SK-N-DZ (cell line): Measurements from ENCODE around the gene LBHD2. TPM values are rescaled to one million over a fixed set of nuclear protein-coding genes. Genes with fewer than 3 reads are reported as not detected.
"Not testable (repeated sequence)": the region's sequence is repeated elsewhere in the genome, so short reads cannot be mapped to it uniquely, and the experiment has no call there.

Experiments used
- DNase-seq: peaks from one replicate; pipeline ENCODE4 v3.0.0-alpha.2; 2015; ENCODE audit warnings: low spot score
- polyA plus RNA-seq, 2 experiments: library from polyadenylated mRNA; depleted of rRNA; stranded (reverse); fragments of >200 nt; gene quantifications; 2 replicates each; pipeline ENCODE4 v1.2.3, GENCODE V29; 2014

Gene LBHD2
- polyA plus RNA-seq (2014; cell fraction: cytosol; rRNA removed) = not detected in 2 replicates
- polyA plus RNA-seq (2014; cell fraction: nucleus; rRNA removed) = not detected in 2 replicates

DNA sequence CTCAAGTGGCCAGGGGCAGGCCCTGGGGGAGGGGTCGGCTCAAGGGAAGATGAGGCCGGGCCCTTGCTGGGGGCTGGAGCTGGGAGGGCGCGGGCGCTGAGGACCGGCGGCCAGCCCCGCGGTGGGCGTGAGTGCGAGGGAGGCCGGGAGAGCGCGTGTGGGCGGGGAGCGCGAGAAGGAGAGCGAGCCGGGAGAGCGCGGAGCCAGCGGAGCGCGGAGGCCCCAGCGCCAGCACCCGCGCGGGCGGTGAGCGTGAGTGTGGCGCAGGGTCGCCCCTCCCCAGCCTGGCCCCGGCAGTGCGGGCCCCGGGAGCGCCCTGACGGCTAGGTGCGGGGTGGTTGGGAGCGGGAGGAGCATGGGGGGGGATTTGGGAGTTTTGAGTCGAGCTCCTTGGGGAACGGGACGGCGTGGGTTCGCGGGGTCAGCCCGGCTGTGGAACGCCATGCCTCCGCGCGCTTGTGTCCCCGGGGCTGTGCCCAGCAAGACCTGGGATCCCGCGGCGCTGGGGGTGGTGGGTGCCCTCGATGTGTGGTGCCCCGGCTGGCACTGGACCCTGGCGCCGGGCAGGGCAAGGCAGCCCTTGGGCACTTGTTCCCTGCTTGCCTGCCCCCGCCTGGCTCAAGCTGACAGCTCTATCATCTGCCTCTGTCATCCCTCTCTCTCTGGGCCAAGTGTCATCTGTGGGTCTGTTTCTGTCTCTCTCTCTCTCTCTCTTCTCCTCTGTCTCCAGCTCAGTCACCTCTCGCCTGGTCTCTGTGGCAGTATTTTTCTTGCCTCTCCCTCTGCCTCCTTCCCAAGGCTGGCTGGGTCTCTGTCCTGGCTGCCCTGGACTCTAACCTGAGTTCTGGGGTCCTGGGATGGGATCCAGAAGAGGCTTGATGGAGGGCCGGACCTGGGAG, at the start of gene LBHD2:
LBHD2 (plus strand) TSS at position 190 of the 899 bp plus-strand sequence. CDS start 1,803 bp downstream, outside the sequence.
- DNase-seq = no peak

DNA sequence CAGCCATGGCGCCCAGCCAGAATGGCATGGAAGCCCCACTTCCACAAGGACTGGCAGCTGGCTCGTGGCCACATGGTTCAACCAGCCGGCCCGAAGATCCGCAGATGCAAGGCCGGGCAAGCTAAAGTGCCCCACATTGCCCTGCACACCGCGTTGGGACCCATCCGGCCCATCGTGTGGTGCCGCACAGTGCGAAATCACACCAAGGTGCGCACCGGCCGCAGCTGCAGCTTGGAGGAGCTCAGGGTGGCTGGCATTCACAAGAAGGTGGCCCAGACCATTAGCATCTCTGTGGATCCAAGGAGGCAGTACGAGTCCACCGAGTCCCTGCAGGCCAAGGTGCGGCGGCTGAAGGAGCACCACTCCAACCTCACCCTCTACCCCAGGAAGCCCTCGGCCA, 42.5 kb upstream of the LBHD2 start:
- no peak for DNase-seq

DNA sequence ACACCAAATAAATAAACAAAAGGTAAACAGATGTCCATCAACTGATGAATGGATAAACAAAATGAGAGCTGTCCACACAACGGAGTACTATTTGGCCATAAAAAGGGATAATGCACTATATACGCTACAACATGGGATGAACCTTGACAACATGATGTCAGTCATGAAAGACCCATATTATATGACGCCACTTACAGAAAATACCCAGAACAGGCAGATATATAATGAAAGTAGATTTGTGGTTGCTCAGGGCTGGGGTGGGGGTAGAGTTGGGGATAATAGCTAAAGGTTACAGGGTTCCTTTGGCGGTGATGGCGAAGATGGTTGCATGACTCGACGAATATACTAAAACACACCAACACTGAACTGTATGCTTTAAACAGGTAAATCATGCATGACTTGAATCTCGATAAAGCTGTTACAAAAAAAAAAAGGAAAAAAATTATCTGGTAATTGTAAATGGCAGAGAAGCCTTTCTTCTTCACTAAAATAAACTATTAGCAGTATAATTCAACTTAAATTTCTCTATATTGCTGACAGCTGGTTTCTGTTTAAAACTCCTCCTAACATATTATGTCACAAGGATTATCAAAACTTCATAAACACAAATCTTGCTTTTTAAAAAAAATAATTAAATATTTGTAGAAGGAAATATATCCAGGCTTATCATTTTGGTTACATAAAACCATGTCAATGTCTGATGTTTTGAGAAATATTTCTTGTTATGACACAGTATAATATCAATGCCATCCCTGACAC, 40.6 kb upstream of the LBHD2 start:
- DNase-seq = no peak

DNA sequence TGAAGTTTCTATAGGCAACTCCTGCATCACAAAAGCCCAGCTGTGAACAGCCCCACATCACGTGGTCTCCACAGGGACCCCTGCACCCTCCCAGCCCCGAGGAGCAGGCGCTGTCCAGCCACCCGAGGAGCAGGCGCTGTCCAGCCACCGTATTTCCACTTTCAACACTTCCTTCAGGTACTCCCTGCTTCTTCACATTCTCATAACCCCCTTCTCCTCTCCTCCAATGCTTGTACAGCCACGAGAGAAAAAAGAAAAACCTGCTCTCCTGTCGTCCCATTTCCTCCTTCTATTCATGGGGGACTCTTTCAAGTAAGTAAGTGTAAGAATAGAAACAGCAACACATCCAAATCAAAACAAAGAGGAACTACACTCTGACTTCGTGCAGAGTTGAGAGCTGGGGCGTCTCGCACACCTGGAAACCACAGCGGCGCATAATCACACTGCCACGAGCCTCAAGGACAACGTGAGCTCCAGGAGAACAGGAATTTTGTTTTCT, 38.6 kb upstream of the LBHD2 start:
- no peak for DNase-seq

DNA sequence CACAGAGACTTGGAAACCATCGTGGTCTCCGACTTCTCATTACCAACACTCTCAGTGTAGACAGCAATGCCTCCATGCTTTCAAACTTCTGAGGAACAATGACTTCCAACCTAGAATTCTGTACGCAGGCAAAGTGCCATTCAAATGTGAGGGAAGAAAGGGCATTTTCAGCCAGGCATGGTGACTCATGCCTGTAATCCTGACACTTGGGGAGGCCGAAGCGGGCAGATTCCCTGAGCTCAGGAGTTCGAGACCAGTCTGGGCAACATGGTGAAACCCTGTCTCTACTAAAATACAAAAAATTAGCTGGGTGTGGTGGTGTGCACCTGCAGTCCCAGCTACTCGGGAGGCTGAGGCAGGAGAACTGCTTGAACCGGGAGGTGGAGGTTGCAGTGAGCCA, 36.6 kb upstream of the LBHD2 start:
- not testable (repeated sequence) for DNase-seq

DNA sequence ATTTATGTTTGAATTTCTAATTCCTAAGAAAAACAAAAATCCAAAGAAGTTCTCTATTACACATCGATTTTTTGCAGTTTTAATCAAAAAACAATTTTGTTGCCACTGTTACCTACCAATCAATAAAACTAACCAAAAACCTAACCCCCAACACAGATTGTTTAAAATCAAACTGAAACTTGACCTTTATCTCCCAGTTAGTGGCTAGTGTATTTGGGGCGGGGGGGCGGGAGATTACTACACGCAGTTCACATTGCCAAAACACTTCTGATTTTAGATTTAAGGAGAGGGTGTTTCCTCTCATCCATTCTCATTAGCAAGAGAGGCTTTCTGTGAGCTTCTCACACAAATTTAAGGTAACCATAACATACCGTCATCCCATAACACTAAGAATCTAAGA, 33.1 kb upstream of the LBHD2 start:
- DNase-seq = no peak

DNA sequence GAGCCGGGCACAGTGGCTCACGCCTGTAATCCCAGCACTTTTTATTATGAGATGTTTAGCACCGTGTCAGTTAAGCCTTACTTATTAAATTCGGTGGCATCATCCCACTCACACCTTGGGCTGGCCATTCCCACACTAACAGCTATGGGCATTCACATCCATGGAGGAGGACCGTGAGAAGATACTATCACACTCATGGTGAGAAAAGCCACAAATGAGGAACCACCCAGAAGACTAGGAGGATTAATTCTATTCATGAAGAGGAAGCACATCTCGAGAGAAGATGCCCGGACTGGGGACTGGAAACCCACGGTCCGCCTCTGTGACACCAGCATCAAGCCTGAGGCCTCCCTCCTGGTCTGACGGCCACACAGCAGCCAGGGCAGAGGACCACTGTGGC, 31.6 kb upstream of the LBHD2 start:
- no peak for DNase-seq

DNA sequence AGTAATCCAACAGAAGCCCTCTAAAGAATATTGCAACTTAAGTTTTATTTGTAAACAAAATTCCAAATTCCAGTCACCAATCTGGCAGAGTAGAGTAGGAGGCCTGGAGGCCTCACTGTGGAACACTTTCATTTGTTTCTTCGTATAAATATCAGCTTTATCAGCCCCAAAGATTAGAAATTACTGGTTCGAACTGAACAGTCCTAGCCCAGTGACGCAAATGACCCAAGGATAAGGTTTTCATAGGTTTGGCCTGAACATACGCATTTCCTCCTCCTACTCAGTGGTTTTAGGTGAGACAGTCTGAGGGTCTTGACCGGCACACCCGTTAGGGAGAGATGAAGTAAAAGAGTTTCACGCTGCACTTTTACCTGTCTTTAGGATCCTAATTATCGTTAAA, 28.3 kb upstream of the LBHD2 start:
- DNase-seq = no peak

DNA sequence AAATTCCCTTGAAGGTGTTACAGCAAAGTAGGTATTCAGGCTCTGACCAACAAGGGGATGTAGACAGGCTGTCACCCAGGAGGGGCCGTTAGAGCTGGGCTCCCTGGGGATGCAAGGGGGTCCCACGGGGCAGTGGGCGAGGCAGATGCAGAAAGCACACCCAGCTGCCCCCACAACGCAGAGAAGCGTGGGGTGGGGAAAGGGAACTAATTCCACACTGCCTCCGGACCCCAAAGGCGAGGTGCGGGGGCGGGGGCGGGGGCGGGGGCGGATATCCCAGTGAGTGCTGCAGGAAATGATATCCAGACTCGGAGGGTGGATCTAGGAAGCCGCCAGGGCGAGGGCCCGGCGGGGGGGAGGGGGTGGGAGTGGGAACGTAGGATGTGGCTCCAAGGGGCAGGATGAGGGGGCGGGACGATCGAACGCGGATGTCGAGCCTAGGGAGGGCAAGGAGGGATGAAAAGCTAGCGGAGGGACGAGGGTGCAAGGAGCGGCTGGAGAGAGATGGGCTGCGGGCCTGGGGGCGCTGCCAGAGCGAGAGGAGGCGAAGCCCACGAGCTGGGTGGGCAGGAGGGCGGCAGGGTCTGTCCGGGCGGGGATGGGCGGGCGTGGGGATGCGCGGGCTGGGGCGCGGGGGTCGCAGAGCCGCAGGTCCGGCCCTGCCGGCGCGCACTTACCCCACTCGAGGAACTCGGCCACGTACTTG, 27.5 kb upstream of the LBHD2 start:
- DNase-seq = peak; percentile 37

DNA sequence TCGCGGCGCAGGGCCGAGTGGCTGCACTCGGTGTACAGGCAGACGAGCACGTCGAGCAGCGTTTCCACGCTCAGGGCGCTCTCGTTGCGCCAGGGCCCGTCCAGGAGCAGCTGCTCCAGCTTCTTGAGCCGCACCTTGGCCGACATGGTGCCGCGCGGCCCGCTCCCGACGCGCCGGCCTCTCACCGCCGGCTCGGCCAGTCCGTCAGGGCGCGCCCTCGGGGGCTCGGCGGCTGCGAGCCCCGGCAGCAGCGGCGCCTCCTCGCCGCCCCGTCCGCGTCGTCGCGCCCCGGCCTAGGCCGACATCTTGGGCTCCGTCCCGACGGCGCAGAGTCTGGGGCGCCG, 27.0 kb upstream of the LBHD2 start:
- no peak for DNase-seq

DNA sequence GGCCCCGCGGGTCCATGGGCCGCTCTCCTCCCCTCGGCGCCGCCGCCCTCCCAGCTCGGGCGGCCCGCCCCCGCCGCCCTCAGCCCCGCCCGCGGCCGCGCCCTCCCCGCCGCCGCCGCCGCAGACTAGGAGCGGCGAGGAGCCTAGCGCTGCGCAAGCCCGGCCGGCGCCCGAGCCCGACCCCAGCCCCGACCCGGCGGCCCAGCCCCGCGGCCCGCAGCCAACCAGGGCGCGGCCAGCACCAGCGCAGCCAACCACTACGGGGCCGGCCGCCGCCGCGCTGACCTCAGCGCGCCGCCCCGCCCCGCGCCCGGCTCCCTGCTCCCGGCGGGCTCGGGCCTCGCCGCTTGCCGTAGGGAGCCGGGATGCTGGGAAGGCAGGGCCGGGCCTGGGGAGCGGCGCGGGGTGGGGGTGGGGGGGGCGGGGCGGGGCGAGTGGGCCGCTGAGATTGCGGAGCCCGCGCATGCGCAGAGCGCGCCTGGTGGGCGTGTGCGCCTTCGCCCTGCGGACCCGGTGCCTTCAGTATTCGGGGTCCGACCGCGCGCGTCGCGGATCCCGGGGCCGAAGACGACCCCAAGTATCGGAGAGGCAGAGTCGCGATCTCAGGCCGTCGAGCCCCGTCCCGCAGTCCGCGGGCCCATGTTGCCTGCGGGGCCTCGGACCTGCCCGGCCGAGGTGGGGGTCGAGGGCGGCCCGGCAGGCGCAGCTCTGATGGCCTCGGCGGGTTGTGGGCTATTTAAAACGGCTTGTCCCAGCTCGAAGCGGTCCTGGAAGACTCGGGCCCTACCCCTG, 26.4 kb upstream of the LBHD2 start, which contains the start of gene CDC42BPB:
CDC42BPB (minus strand) TSS at position 178 of the 792 bp plus-strand sequence. CDS start 376 bp downstream, outside the sequence.
- peak; percentile 72 for DNase-seq

DNA sequence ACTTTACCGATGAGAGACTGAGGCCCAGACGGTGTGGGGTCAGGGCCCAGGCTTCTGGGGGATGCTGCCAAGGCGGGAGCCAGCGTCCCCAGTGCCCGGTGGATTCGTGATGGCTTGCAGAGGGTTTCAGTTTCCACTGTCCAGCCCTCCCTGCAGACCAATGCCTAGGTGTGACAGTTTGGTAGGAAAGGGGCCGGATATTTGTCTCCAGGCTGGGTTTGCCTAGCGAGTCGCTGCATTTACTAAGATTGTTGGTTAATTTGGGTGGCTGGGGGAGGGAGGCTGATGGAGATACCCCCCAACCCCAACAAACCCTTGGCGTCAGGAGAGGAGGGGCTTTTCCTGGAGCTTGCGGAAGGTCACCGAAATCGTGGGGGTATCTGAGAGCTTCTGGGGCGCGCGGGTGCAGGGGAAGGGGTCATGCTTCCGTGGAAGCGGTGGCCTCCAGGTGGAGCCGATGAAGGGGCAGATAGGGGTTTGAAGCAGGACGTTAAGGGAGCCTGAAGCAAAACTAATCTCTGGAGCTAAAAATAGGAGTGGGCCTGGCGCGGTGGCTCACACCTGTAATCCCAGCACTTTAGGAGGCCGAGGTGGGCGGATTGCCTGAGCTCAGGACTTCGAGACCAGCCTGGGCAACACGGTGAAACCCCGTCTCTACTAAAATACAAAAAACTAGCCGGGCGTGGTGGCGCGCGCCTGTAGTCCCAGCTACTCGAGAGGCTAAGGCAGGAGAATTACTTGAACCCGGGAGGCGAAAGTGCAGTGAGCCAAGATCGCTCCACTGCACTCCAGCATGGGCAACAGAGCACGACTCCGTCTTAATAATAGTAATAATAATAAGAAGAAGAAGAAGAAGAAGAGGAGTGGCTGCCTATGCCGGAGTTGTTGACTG, 25.6 kb upstream of the LBHD2 start:
- DNase-seq = no peak

DNA sequence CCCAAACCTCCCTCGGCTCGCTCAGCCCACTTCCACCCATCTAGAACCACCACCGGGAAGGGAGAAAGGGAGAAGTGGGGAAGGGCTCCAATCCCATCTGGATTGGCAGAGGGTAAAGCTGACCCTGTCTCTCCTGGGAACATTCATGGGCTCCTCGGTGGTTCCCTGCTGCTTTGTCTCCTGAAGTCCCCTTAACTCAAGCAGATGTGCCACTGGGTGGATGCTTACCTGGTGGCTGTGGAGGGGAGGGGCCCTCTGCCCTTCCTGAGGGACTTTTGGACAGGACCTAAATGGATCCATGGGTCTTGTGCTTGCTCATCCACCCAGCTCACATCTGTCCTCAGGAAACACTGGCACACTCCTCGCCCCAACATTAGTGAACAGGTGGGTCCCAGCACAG, 24.5 kb upstream of the LBHD2 start:
- no peak for DNase-seq

DNA sequence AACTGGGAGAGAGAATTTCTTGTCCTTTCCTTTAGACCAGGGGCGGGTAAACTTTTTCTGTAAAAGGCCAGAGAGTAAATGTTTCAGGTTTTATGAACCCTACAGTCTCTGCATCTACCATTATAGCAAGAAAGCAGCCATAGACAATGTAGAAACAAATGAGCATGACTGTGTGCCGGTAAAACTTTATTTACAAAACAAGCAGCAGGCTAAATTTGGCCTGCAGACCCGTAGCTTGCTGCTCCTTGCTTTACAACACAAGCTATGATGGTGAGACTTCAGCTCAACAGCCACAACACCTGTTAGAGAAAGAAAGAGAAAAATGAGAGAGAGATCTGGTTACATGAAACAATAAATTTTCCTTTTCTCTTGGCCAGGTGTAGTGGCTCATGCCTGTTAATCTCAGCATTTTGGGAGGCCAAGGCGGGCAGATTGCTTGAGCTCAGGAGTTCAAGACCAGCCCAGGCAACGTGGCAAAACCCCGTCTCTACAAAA, 22.5 kb upstream of the LBHD2 start:
- no peak for DNase-seq

DNA sequence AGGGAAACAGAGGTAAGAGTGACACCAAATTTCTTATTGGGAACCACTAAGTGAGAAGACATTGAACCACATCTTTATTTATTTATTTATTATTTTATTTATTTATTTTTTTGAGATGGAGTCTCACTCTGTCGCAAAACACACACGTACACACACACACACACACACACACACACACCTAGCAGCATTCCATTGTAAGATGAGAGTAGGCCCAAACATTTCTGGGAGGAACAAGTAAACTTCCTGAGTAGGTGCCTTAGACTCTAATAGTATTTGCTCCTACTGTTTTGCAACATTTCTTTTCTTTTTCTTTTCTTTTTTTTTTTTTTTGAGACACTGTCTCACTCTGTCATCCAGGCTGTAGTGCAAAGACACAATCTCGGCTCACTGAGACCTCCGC, 19.6 kb upstream of the LBHD2 start:
- DNase-seq = no peak

DNA sequence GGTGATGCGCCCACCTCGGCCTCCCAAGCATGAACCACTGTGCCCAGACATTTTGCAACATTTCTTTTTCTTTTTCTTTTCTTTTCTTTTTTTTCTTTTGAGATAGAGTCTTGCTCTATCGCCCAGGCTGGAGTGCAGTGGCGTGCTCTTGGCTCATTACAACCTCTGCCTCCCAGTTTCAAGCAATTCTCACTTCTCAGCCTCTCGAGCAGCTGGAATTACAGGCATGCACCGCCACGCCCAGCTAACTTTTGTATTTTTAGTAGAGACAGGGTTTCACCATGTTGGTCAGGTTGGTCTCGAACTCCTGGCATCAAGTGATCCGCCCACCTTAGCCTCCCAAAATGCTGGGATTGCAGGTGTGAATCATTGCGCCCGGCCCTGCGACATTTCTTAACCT, 19.0 kb upstream of the LBHD2 start:
- no peak for DNase-seq

DNA sequence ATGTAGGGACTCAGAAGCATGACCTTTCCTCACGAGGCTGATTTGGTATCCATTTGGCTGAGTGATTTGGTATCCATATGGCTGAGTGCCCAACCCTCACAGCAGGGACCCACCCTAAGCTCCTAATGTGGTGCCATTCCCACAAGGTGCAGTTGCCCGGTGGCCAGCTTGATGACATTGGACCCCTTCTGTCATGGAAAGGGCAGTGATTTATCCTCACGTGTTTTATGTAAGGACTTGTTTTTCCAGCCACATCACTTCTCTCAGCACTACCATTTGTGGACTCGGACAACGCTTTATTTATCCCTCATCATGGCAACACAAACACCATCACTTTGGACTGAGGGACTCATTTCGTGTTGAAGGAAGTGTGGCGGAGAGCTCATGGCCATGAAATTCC, 18.1 kb upstream of the LBHD2 start:
- no peak for DNase-seq

DNA sequence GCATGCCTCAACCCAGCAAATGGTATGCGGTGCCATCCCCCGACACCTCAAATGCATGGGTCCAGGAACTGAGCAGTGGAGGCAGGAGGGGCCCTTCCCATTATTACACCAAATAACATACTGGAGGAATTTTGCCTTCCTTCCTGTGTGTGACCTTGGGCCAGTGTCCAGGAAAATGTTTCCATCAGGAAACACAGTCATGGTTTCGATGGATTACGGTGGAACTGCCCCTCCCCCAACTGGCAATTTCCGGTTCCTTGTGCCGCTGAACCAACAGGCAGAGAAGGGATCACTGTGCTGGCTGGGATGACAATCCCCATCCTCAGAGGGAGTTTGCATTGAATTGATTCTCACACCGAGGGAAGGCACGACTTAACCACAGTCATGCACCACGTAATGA, 17.6 kb upstream of the LBHD2 start:
- no peak for DNase-seq

DNA sequence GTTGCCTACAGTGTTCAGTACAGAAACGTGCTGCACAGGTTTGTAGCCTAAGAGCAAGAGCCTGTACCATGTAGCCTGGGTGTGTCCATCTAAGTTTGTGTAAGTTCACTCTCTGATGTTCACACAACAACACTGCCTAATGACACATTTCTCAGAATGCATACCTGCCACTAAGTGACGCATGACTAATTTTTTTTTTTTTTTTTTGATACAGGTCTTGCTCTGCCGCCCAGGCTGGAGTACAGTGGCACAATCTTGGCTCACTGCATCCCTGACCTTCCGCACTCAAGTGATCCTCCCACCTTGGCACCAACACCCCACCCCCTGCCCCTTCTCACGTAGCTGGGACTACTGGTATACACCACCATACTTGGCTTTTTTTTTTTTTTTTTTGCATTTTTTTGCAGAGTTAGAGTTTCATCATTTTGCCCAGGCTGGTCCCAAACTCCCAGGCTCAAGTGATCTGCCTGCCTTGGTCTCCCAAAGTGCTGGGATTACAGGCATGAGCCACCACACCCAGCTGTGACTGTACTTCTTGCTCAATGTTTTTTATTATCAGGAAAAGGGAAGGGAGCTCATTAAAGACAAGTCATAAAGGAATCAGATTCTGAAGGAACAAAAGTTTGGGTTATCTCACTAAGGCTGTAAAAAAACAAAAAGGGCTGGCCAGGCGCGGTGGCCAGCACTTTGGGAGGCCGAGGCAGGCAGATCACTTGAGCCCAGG, 16.6 kb upstream of the LBHD2 start:
- DNase-seq = no peak
